ENCODE results near the gene INTS14.

GRCh38 chr15:65541231-65541820 lies 69.6 kb downstream of the INTS14 start:
- no peak for TF ChIP-seq POLR2A (IDR thresholded peaks at IDR 0.05)
- TF ChIP-seq CTCF (IDR thresholded peaks at IDR 0.05) = no peak
